CD14-positive monocyte (primary cell): ENCODE measurements around the gene KIDINS220. TPM values are rescaled to one million over a fixed set of nuclear protein-coding genes. Genes with fewer than 3 reads are reported as not detected.
A peak's percentile ranks its signal among the peaks of the same experiment; 100 is the strongest.

Source experiments
- DNase-seq, 3 donors: peaks; one replicate each; pipeline ENCODE4 v3.0.0-alpha.2; 2011 to 2022
- H2AFZ ChIP-seq: 2 replicates; pipeline ENCODE4 v1.6.0; 2012; ENCODE audit warnings: mild to moderate bottlenecking, low read depth, low read length, inconsistent platforms; ENCODE audit not compliant: insufficient read depth, poor library complexity, severe bottlenecking
- H3K27ac ChIP-seq, 2 donors: 1 replicate in 1 of 2; 2 replicates in 1 of 2; pipeline ENCODE4 v1.5.1; 2012 to 2013; ENCODE audit warnings: low read length in 2 of 2, control low read depth in 1 of 2, inconsistent platforms in 1 of 2, low read depth in 1 of 2, mild to moderate bottlenecking in 1 of 2
- H3K27me3 ChIP-seq, 2 donors: one replicate each; pipeline versions ENCODE4 v1.6.0 to v1.6.1; 2011 to 2013; ENCODE audit warnings: low read length in 2 of 2; ENCODE audit not compliant: control insufficient read depth in 2 of 2, insufficient read depth in 2 of 2
- H3K36me3 ChIP-seq, 2 donors: replicated peaks in 1 of 2; 1 replicate in 1 of 2; 2 replicates in 1 of 2; pipeline versions ENCODE4 v1.5.1 to v1.6.1; 2012 to 2013; ENCODE audit warnings: low read length in 2 of 2, control low read depth in 1 of 2, inconsistent platforms in 1 of 2, mild to moderate bottlenecking in 1 of 2; ENCODE audit not compliant: insufficient read depth in 2 of 2, control insufficient read depth in 1 of 2
- H3K4me1 ChIP-seq, 2 donors: 1 replicate in 1 of 2; 2 replicates in 1 of 2; pipeline versions ENCODE4 v1.5.1 to v1.6.1; 2012 to 2013; ENCODE audit warnings: low read length in 2 of 2, control low read depth in 1 of 2, inconsistent platforms in 1 of 2, mild to moderate bottlenecking in 1 of 2, moderate library complexity in 1 of 2; ENCODE audit not compliant: insufficient read depth in 2 of 2, control insufficient read depth in 1 of 2
- H3K4me2 ChIP-seq: replicated peaks from 2 replicates; pipeline ENCODE3; 2012; ENCODE audit warnings: low read length, moderate library complexity, mild to moderate bottlenecking; ENCODE audit not compliant: poor library complexity, severe bottlenecking; ENCODE audit errors: extremely low read depth
- H3K4me3 ChIP-seq, 3 experiments: fragments of 200-600 bp in 1 of 3; sonication (generic) in 1 of 3; replicated peaks in 1 of 3; 1 replicate in 2 of 3; 2 replicates in 1 of 3; pipeline ENCODE4 v1.5.1; 2011 to 2013; ENCODE audit warnings: low read length in 3 of 3, mild to moderate bottlenecking in 3 of 3, control low read depth in 2 of 3, low read depth in 2 of 3, inconsistent platforms in 1 of 3, moderate library complexity in 1 of 3
- H3K79me2 ChIP-seq: 2 replicates; pipeline ENCODE4 v1.6.0; 2012; ENCODE audit warnings: mild to moderate bottlenecking, control low read depth, inconsistent platforms, low read length, moderate library complexity; ENCODE audit not compliant: insufficient read depth
- H3K9ac ChIP-seq: 2 replicates; pipeline ENCODE4 v1.6.0; 2017; ENCODE audit warnings: low read length, mild to moderate bottlenecking; ENCODE audit not compliant: insufficient read depth, poor library complexity, severe bottlenecking
- H3K9me3 ChIP-seq, 2 donors: replicated peaks in 1 of 2; 1 replicate in 1 of 2; 2 replicates in 1 of 2; pipeline versions ENCODE4 v1.5.1 to v1.6.1; 2012 to 2013; ENCODE audit warnings: low read length in 2 of 2, control low read depth in 1 of 2; ENCODE audit not compliant: control insufficient read depth in 1 of 2, insufficient read depth in 1 of 2
- H4K20me1 ChIP-seq: 2 replicates; pipeline ENCODE4 v1.6.0; 2012; ENCODE audit warnings: mild to moderate bottlenecking, low read length, control low read depth, moderate library complexity; ENCODE audit not compliant: insufficient read depth
- H3K27ac Mint-ChIP-seq, 7 donors: one replicate each; pipeline ENCODE4 v1.8.0; 2020; ENCODE audit warnings: mild to moderate bottlenecking in 7 of 7, mixed read lengths in 7 of 7, moderate library complexity in 6 of 7, inconsistent platforms in 2 of 7
- H3K27me3 Mint-ChIP-seq, 3 donors: one replicate each; pipeline ENCODE4 v1.8.0; 2021 to 2022; ENCODE audit warnings: low read depth in 3 of 3, mild to moderate bottlenecking in 3 of 3, mixed read lengths in 3 of 3, moderate library complexity in 3 of 3, inconsistent platforms in 1 of 3
- H3K36me3 Mint-ChIP-seq, 2 donors: one replicate each; pipeline ENCODE4 v1.8.0; 2020; ENCODE audit warnings: mixed read lengths in 2 of 2, inconsistent platforms in 1 of 2, mild to moderate bottlenecking in 1 of 2
- H3K4me1 Mint-ChIP-seq: one replicate; pipeline ENCODE4 v1.8.0; 2020; ENCODE audit warnings: mild to moderate bottlenecking, mixed read lengths
- H3K4me3 Mint-ChIP-seq, 2 donors: one replicate each; pipeline ENCODE4 v1.8.0; 2020; ENCODE audit warnings: mild to moderate bottlenecking in 2 of 2, mixed read lengths in 2 of 2, moderate library complexity in 1 of 2
- H3K9me3 Mint-ChIP-seq, 7 donors: one replicate each; pipeline ENCODE4 v1.8.0; 2020 to 2022; ENCODE audit warnings: mixed read lengths in 7 of 7, mild to moderate bottlenecking in 6 of 7, moderate library complexity in 6 of 7, inconsistent platforms in 2 of 7
- CTCF ChIP-seq: fragments of 200-600 bp; IDR thresholded peaks from one replicate; pipeline ENCODE4 v1.8.0; 2022; ENCODE audit warnings: antibody characterized with exemption, mild to moderate bottlenecking
- WGBS: methylation state at CpG from one replicate; pipeline ENCODE4 v1.1.5; 2013; ENCODE audit warnings: missing lambda C conversion rate; ENCODE audit not compliant: insufficient coverage; 5-methylcytosine and 5-hydroxymethylcytosine counted together
- intact Hi-C, 2 donors: fragments of 100-400 bp; cut with micrococcal nuclease; formaldehyde crosslinking; loops; one replicate each; pipeline versions ENCODE4 v1.15.0 to v1.15.1; 2023
- polyA plus RNA-seq, 3 donors: library from polyadenylated mRNA; depleted of rRNA in 1 of 3; unstranded in 2 of 3; stranded (reverse) in 1 of 3; fragments of 300-500 nt in 2 of 3; fragments of >200 nt in 1 of 3; fragmentation: Illumina TruSeq in 2 of 3; gene quantifications; 1 replicate in 2 of 3; 2 replicates in 1 of 3; pipeline ENCODE4 v1.2.3, GENCODE V29; 2012 to 2021

KIDINS220 gene
- polyA plus RNA-seq, 3 donors: 12.1 to 26.7 (median 26.3) TPM

DNA sequence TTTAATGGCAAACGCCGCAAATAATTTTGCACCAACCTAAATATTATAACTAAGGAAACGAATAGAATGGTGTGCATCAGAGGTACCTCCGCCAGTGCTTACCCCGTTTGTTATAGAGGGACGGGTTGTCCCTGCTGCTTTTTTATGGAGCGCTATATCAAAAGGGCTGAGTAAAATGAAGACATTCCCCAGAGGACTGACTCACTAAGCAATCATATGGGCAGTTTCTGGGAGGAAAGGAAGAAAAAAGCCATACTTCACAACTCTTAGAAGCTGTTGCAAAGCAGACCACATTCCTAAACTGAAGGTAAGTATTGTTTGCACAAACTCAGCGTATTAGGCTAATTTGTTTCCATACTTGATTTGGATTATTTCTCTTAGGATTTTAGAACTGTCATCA, 142.7 kb downstream of the KIDINS220 start:
- no peak overlapping the region for H3K4me2 ChIP-seq
- intact Hi-C loops: no loop called here
- H3K79me2 ChIP-seq: no peaks in the 10 kb centered on the region
- H3K27me3 Mint-ChIP-seq: peaks cover 15 to 24% (median 16%) of the 10 kb centered on the region in 3 donors
- peaks cover 0 to 6% of the 10 kb centered on the region in 2 donors for H3K27me3 ChIP-seq
- no peaks in the 10 kb centered on the region for H4K20me1 ChIP-seq
- no peaks in the 10 kb centered on the region for H3K36me3 ChIP-seq
- no peak overlapping the region for H2AFZ ChIP-seq
- peaks cover 5 to 6% of the 10 kb centered on the region in 2 donors for H3K4me1 ChIP-seq
- H3K27ac Mint-ChIP-seq: no peak overlapping the region
- H3K27ac ChIP-seq: no peak overlapping the region
- no peak overlapping the region for H3K4me3 Mint-ChIP-seq
- H3K9ac ChIP-seq: no peak overlapping the region
- no peaks in the 10 kb centered on the region for H3K9me3 ChIP-seq
- DNase-seq: no peak
- no CpG with 5 or more reads among the region's 8 CpGs for WGBS
- peaks cover 3 to 11% (median 4%) of the 10 kb centered on the region in 7 donors for H3K9me3 Mint-ChIP-seq
- no peak for TF ChIP-seq CTCF
- H3K4me3 ChIP-seq: no peak overlapping the region
- peaks cover 7% of the 10 kb centered on the region for H3K4me1 Mint-ChIP-seq
- no peaks in the 10 kb centered on the region for H3K36me3 Mint-ChIP-seq

GRCh38 chr2:8693157-8693821, 144.1 kb downstream of the KIDINS220 start:
- DNase-seq: no peak
- H3K9me3 Mint-ChIP-seq: peaks cover 0 to 10% (median 4%) of the 10 kb centered on the region in 7 donors
- Histone ChIP-seq H3K4me1 (peaks cover 5 to 6% of the 10 kb centered on the region in 2 donors), H3K4me2 (peak overlapping the region; percentile 25), H3K27ac (no peak overlapping the region), H3K79me2 (no peaks in the 10 kb centered on the region), H2AFZ (peak overlapping the region; percentile 42), H3K4me3 (no peak overlapping the region), H3K36me3 (no peaks in the 10 kb centered on the region), H4K20me1 (no peaks in the 10 kb centered on the region), H3K9ac (no peak overlapping the region), H3K27me3 (peaks cover 0 to 6% of the 10 kb centered on the region in 2 donors), H3K9me3 (no peaks in the 10 kb centered on the region)
- peak; percentile 67 for TF ChIP-seq CTCF
- H3K4me3 Mint-ChIP-seq: peak overlapping the region in 1 of 2 donors; percentile 72
- H3K4me1 Mint-ChIP-seq: peaks cover 7% of the 10 kb centered on the region
- H3K27ac Mint-ChIP-seq: no peak overlapping the region
- peaks cover 15 to 26% (median 16%) of the 10 kb centered on the region in 3 donors for H3K27me3 Mint-ChIP-seq
- intact Hi-C loops: no loop called here
- H3K36me3 Mint-ChIP-seq: no peaks in the 10 kb centered on the region
- WGBS: 24% methylated on average over 30 of the region's 30 CpGs
